ENCODE results near the gene SIGLEC1. TPM values are rescaled to one million over a fixed set of nuclear protein-coding genes. Genes with fewer than 3 reads are reported as not detected.

The SIGLEC1 gene
- total and polyA plus RNA-seq, 2 donors (not counting 3 experiments of a cell fraction or from before 2014, with no cell fraction given): not detected

- FAIRE-seq (no peak), DNase-seq (ENCODE audit: low read depth, low spot score) (no peak)
- POLR2A ChIA-PET: no interaction called here
- Histone ChIP-seq H3K36me3 (ENCODE audit: control insufficient read depth in 2 of 2, extremely low read depth in 1 of 2, insufficient read depth in 2 of 2, low read length in 2 of 2) (peaks cover 0 to 9% of the 10 kb centered on the region in 2 experiments), H3K9ac (replicated peaks; ENCODE audit: extremely low read depth, insufficient read depth, low read length) (no peak overlapping the region), H3K27ac (ENCODE audit: insufficient read depth, low read depth, low read length) (no peak overlapping the region), H3K4me3 (replicated peaks in 1 of 3; ENCODE audit: insufficient read depth in 1 of 3, low read depth in 1 of 3, low read length in 3 of 3) (no peak overlapping the region), H3K9me1 (replicated peaks; ENCODE audit: control insufficient read depth, extremely low read depth, insufficient read depth, low read length) (no peaks in the 10 kb centered on the region), H4K20me1 (replicated peaks; ENCODE audit: control insufficient read depth, extremely low read depth, insufficient read depth, low read length) (no peaks in the 10 kb centered on the region), H3K4me2 (ENCODE audit: insufficient read depth, low read length) (no peak overlapping the region), H3K79me2 (ENCODE audit: control insufficient read depth, insufficient read depth, low read length) (no peaks in the 10 kb centered on the region), H3K4me1 (ENCODE audit: control insufficient read depth, extremely low read depth, insufficient read depth, low read length) (no peaks in the 10 kb centered on the region), H2AFZ (ENCODE audit: low read depth, low read length) (no peak overlapping the region), H3K9me3 (replicated peaks; ENCODE audit: control insufficient read depth, insufficient read depth, low read length) (no peaks in the 10 kb centered on the region), H3K27me3 (ENCODE audit: control insufficient read depth in 2 of 2, insufficient read depth in 2 of 2, low read length in 2 of 2) (no peaks in the 10 kb centered on the region)
- TF ChIP-seq POLR2AphosphoS5 (IDR thresholded peaks at IDR 0.05; ENCODE audit: insufficient read depth, low read depth, low read length) (no peak), JUN (IDR thresholded peaks at IDR 0.05; ENCODE audit: borderline replicate concordance, insufficient read depth, insufficient read length, low read depth) (no peak), POLR2A (IDR thresholded peaks at IDR 0.05; ENCODE audit: low read depth, low read length) (no peak), CTCF (IDR thresholded peaks at IDR 0.05; ENCODE audit: extremely low read depth in 1 of 2, insufficient read depth in 1 of 2, low read depth in 1 of 2, low read length in 2 of 2) (no peak), MYC (IDR thresholded peaks at IDR 0.05; ENCODE audit: low read depth, low read length) (no peak), EZH2 (IDR thresholded peaks at IDR 0.05; ENCODE audit: borderline replicate concordance, low read depth, low read length, severe bottlenecking) (no peak), GATA2 (IDR thresholded peaks at IDR 0.05; ENCODE audit: insufficient read depth, insufficient read length, low read depth, low read length) (no peak), MAX (IDR thresholded peaks at IDR 0.05; ENCODE audit: insufficient read depth, insufficient read length) (no peak), FOS (IDR thresholded peaks at IDR 0.05; ENCODE audit: borderline replicate concordance, insufficient read depth, low read length) (no peak)
- dilution Hi-C loops (cut with MboI; ENCODE audit: extremely low pct_ligation_motif_present, low sequenced_read_pairs) (no loop called here), intact Hi-C loops (cut with micrococcal nuclease) (no loop called here)
- CTCF ChIA-PET: interaction anchor here (1.2 to 2.7 kb wide), 5 partner anchors 10 to 195 kb away, joined by 3 to 7 read pairs (median 4); partner anchors contain the start of gene ADISSP
- no TSS peak for BruUV-seq (replicated peaks)
These were observed 46.2 kb upstream of the SIGLEC1 start for GRCh38 chr20:3758566-3758965.
